Measurements from ENCODE around the gene ABCA2. TPM values are rescaled to one million over a fixed set of nuclear protein-coding genes. Genes with fewer than 3 reads are reported as not detected.

ABCA2 gene
- polyA plus RNA-seq, 3 donors from 2014 or later, result 2.2 to 34.5 (median 6.3) TPM

DNA sequence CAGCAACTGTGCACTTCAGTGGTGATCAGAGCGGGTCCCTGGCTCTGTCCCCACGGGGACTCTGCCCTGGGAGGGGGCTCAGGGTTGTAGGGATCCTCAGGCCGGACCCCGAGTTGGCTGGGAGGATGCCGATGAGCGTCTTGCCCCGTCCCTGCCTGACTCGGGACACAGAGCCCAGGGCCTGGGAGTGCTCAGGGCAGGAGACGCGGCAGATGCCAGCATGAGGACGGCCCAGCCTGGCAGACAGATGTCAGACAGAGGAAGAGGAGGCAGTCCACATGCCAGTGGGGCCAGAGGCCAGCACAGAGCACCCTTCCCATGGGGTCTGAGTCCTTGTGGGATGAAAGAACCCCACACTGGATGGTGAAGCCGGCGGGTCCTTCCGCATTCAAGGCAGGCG lies 64.7 kb downstream of the ABCA2 start:
- Mint-ChIP-seq H3K36me3 (no peaks in the 10 kb centered on the region), H3K4me3 (peak overlapping the region in 3 of 5 donors; percentile 70 to 77 (median 72)), H3K27ac (peak overlapping the region in 5 of 6 donors; percentile 79 to 90 (median 86)), H3K9me3 (no peaks in the 10 kb centered on the region), H3K27me3 (ENCODE audit: low read depth in 3 of 3) (peaks cover 5 to 16% (median 9%) of the 10 kb centered on the region in 3 donors), H3K4me1 (peaks cover 62 to 75% of the 10 kb centered on the region in 2 donors)
- no peak for DNase-seq

DNA sequence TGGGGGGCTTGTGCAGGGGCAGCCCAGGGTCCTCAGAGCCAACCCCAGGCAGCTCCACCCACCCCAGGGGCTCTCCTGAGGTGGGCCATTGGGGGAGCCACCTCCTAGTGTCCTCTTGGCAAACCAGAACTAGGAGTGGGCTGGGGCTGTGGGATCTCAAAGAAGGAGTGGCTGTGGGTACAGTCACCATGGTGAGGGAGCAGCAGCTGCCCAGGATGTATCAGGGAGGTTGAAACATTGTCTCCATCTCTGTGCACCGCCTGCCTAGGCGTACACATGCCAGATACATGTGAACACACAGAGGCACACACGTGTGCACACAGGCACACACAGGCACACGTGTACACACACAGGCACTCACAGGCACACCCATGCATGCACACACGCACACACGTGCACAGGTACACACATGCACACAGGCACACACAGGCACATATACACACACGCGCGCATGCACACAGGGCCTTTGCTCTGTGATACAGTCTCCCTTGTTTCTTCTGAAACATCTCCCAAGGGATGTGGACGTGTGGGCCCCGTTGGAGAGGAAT lies 65.3 kb downstream of the ABCA2 start:
- Mint-ChIP-seq H3K27ac (peak overlapping the region; percentile 79 to 90 (median 86)), H3K27me3 (ENCODE audit: low read depth in 3 of 3) (peaks cover 5 to 16% (median 9%) of the 10 kb centered on the region in 3 donors)
- DNase-seq, result no peak

DNA sequence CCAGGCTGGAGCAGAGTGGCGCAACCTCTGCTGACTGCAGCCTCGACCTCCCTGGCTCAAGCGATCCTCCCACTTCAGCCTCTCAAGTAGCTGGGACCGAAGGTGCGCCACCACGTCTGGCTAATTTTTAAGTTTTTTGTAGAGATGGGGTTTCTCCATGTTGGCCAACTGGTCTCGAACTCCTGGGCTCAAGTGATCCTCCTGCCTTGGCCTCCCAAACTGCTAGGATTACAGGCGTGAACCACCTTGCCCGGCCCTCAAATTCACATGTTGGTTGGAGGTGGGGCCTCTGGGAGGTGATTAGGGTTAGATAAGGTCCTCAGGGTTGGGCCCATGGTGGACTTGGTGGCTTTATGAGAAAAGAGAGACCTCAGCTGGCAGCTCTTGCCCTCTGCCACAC lies 65.9 kb downstream of the ABCA2 start:
- peaks cover 72 to 83% of the 10 kb centered on the region in 2 donors for H3K4me1 Mint-ChIP-seq
- peak overlapping the region; percentile 5 to 77 (median 70) for H3K4me3 Mint-ChIP-seq
- H3K36me3 Mint-ChIP-seq, result no peaks in the 10 kb centered on the region
- peaks cover 5 to 16% (median 9%) of the 10 kb centered on the region in 3 donors for H3K27me3 Mint-ChIP-seq (ENCODE audit: low read depth in 3 of 3)
- peak overlapping the region; percentile 61 to 90 (median 82) for H3K27ac Mint-ChIP-seq
- no peaks in the 10 kb centered on the region for H3K9me3 Mint-ChIP-seq
- DNase-seq, result no peak

More for the DNA sequence above, 65.3 kb downstream of the ABCA2 start:
- H3K36me3 Mint-ChIP-seq, result no peaks in the 10 kb centered on the region
- no peaks in the 10 kb centered on the region for H3K9me3 Mint-ChIP-seq
- peaks cover 68 to 81% of the 10 kb centered on the region in 2 donors for H3K4me1 Mint-ChIP-seq
- H3K4me3 Mint-ChIP-seq, result peak overlapping the region; percentile 56 to 77 (median 70)

DNA sequence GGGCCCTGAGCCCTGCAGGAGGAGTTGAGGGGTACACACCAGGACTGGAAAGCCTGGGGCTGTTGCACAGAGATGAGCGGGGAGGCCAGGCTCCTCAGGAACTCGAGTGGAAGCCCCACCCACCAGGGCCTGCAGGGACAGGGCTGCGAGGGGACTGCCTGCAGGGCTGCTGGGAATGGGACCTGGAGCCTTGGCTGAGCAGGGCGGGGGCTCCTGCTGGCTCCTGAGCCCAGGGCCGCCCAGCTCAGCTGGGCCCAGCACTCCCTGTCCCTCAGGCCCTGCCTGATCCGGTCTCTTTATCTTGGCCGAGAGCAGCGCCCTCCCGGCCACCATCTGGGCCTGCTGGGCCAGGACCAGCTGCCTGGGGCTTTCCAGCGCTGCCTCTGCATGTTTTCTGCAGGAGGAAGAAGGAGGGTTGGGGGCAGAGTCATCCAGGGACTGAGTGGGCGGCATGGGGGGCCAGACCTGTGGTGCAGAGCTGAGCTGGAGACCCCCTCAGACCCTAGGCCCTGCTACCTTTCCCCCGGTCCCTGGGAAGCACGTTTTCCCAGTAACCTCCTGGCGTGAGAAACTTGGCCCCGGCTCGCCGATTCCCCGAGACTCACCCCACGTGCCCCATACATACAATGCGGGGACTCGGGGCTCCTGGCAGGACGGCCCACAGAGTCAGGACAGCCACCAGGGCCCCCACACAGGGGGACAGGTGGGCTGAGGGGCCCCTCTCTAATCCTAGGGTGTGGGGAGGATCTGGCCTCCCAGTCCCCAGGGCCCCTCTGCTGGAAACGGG lies 66.6 kb downstream of the ABCA2 start:
- H3K27me3 Mint-ChIP-seq (ENCODE audit: low read depth in 3 of 3), result peaks cover 8 to 16% (median 9%) of the 10 kb centered on the region in 3 donors
- no peak for DNase-seq
- peaks cover 3 to 4% (median 3%) of the 10 kb centered on the region in 3 donors for H3K36me3 Mint-ChIP-seq
- H3K27ac Mint-ChIP-seq, result peak overlapping the region; percentile 61 to 100 (median 94)
- H3K9me3 Mint-ChIP-seq, result peaks cover 0 to 3% (median 0%) of the 10 kb centered on the region in 6 donors
- peak overlapping the region in 3 of 5 donors; percentile 66 to 93 (median 87) for H3K4me3 Mint-ChIP-seq
- H3K4me1 Mint-ChIP-seq, result peaks cover 75 to 83% of the 10 kb centered on the region in 2 donors

DNA sequence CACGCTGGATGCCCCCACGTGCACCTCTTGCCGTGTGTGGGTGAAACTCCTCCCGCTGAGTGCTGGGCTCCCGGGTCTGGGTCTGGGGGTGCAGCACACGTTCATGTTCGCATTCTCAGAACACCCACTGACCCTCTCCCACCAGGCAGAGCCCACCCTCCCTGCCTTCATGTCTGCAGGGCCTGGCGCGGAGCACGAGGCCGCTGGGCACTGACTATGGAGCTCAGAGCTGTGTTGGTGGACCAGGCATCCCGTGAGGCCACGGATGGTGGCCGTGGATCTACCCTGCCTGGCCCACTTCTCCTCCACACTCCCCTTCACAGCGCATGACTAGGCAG lies 67.1 kb downstream of the ABCA2 start:
- Mint-ChIP-seq H3K36me3 (peaks cover 6 to 7% (median 7%) of the 10 kb centered on the region in 3 donors), H3K27me3 (ENCODE audit: low read depth in 3 of 3) (peaks cover 7 to 11% (median 8%) of the 10 kb centered on the region in 3 donors), H3K4me3 (peak overlapping the region in 4 of 5 donors; percentile 86 to 93 (median 86)), H3K27ac (peak overlapping the region; percentile 88 to 100 (median 98)), H3K9me3 (peaks cover 0 to 5% (median 0%) of the 10 kb centered on the region in 6 donors), H3K4me1 (peaks cover 75 to 83% of the 10 kb centered on the region in 2 donors)
- peak in 1 of 3 donors; percentile 36 for DNase-seq

DNA sequence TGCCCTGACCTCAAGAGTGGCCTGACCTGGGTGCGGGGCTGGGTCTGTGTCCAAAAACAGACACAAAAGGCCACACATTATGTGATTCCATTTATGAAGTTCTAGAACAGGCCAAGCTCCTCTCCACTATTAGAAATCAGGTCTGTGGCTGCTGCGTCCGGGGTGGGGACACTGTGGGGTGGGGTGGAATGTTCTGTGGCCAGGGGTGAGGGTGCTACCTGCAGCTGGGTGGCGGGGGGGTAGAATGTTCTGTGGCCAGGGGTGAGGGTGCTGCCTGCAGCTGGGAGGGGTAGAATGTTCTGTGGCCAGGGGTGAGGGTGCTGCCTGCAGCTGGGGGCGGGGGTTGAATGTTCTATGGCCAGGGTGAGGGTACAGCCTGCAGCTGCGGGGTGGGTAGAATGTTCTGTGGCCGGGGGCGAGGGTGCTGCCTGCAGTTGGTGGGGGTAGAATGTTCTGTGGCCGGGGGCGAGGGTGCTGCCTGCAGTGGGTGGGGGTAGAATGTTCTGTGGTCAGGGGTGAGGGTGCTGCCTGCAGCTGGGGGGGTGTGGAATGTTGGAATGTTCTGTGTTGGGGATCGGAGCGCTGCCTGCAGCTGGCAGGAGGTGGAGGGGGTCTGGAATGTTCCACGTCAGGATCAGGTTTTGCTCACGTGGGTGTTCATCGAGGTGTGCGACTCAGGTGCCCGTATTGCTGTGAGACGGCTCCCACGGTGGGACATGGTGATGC lies 67.7 kb downstream of the ABCA2 start:
- H3K4me3 Mint-ChIP-seq, result peak overlapping the region; percentile 81 to 93 (median 86)
- peaks cover 70 to 78% of the 10 kb centered on the region in 2 donors for H3K4me1 Mint-ChIP-seq

DNA sequence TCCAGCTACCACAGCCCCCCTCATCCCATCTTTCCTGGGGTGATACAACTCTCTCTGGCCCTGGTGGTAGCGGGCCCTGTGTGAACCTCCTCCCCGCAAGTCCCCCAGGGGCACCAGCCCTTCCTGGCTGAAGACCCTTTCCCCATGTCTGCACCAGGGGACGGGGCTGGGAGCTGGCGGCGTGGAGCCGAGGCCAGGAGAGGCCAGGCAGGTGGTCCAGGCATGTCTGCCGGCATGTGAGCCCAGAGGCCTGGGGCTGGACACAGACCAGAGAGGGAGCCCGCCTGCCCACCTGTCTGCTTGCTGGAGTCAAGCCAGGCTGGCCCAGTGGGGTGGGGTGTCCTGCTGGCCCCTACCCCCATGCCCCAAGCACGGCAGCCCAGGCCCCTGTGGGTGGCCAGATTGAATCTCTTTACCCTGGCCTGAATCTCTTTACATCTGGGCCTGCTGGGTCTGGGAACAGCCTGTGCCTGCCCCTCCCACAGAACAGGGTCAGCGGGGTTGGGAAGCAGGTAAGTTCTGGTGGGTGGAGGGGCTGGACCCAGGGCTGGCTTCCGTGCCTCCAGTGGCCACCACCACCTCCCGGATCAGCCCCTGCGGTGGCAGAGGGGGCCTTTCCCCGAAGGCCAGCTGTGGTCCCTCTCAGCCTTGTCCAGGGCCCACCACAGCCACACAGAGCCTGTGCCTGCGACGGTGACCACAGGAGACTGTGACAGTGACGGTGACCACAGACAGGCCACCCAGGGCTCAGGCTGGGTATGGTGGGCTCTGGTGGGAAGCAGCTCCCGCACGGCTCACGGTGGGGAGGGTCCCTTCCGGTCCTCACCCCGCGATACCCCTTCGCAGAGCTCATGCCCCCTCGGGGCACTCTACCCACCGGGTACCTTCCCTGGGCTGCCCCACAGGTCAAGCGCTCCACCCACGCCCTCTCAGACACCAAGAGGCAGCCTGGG lies 68.9 kb downstream of the ABCA2 start:
- peak in 2 of 3 donors; percentile 38 to 52 for DNase-seq
- Mint-ChIP-seq H3K4me3 (peak overlapping the region in 4 of 5 donors; percentile 18 to 87 (median 66)), H3K4me1 (peaks cover 59 to 73% of the 10 kb centered on the region in 2 donors), H3K27ac (peak overlapping the region; percentile 88 to 100 (median 98)), H3K9me3 (peaks cover 0 to 5% (median 0%) of the 10 kb centered on the region in 6 donors), H3K27me3 (ENCODE audit: low read depth in 3 of 3) (peaks cover 4 to 8% (median 5%) of the 10 kb centered on the region in 3 donors), H3K36me3 (peaks cover 6 to 7% (median 7%) of the 10 kb centered on the region in 3 donors)

More for the DNA sequence above, 67.7 kb downstream of the ABCA2 start:
- Mint-ChIP-seq H3K27ac (peak overlapping the region; percentile 88 to 100 (median 98)), H3K9me3 (peaks cover 0 to 5% (median 0%) of the 10 kb centered on the region in 6 donors), H3K27me3 (ENCODE audit: low read depth in 3 of 3) (peaks cover 4 to 8% (median 8%) of the 10 kb centered on the region in 3 donors), H3K36me3 (peaks cover 6 to 7% (median 7%) of the 10 kb centered on the region in 3 donors)
- DNase-seq, result peak; percentile 80 to 88 (median 84)

DNA sequence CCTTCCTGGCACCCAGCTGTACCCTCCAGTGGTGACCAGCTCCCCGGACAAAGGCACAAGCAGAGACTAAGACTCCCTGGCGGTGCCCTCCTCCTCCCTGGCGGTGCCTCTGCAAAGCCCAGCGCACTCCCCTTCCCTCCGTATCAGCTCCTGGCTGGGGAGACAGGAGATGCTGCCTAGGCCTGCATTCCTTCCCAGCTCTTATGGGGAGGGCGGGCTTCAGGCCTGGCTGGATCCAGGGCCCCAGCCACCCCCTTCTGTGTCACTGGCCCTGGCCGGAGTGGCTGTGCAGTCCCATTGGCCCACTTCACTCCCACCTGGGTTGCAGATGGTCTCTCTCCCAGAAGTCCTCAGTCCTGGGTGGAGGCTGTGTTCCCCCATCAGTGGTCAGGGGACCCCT lies 69.6 kb downstream of the ABCA2 start:
- Mint-ChIP-seq H3K9me3 (peaks cover 0 to 5% (median 0%) of the 10 kb centered on the region in 6 donors), H3K36me3 (peaks cover 6 to 7% (median 7%) of the 10 kb centered on the region in 3 donors), H3K4me3 (peak overlapping the region; percentile 44 to 65 (median 49)), H3K4me1 (peaks cover 59 to 72% of the 10 kb centered on the region in 2 donors), H3K27ac (peak overlapping the region; percentile 37 to 98 (median 81)), H3K27me3 (ENCODE audit: low read depth in 3 of 3) (peaks cover 4 to 8% (median 5%) of the 10 kb centered on the region in 3 donors)
- no peak for DNase-seq

DNA sequence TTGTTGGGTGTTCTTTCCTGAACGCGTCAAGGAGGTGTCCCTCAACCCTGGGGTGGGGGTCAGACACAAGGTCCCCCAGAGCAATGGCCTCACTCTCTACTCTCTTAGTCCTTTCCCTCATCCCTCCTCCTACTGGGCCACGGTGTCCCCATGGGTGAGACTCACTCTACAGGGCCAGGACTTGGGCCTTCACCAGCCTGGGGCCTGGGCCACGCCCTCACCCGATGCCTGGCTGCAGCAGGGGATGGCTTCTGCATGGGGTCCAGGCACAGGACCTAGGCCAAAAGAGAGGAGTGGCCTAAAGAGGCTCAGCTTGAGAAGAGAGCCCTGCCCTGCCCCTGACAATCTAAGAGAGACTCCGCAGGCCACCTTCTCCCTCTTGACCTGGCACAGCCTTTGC lies 70.1 kb downstream of the ABCA2 start:
- peaks cover 6 to 7% (median 7%) of the 10 kb centered on the region in 3 donors for H3K36me3 Mint-ChIP-seq
- H3K4me1 Mint-ChIP-seq, result peaks cover 55 to 66% of the 10 kb centered on the region in 2 donors

DNA sequence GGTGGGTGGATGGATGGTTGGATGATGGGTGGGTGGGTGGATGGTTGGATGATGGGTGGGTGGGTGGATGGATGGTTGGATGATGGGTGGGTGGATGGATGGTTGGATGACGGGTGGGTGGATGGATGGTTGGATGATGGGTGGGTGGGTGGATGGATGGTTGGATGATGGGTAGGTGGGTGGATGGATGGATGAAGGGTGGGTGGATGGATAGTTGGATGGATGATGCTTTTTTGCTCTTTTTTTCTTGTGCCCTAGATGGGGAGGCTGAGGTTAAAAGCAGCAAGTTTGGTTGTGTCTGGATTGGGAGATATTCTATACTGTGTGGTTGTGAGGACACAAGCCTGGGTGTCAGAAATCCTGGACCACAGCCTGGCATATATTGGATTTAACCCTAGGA lies 70.6 kb downstream of the ABCA2 start:
- peaks cover 6 to 7% (median 7%) of the 10 kb centered on the region in 3 donors for H3K36me3 Mint-ChIP-seq
- no peak for DNase-seq
- H3K27ac Mint-ChIP-seq, result peak overlapping the region in 4 of 6 donors; percentile 26 to 98 (median 86)
- H3K9me3 Mint-ChIP-seq, result peaks cover 0 to 5% (median 0%) of the 10 kb centered on the region in 6 donors
- peak overlapping the region in 2 of 5 donors; percentile 18 to 30 for H3K4me3 Mint-ChIP-seq
- peaks cover 50 to 62% of the 10 kb centered on the region in 2 donors for H3K4me1 Mint-ChIP-seq
- H3K27me3 Mint-ChIP-seq (ENCODE audit: low read depth in 3 of 3), result peaks cover 4 to 8% (median 5%) of the 10 kb centered on the region in 3 donors

More for the DNA sequence above, 70.1 kb downstream of the ABCA2 start:
- Mint-ChIP-seq H3K27me3 (ENCODE audit: low read depth in 3 of 3) (peaks cover 4 to 8% (median 5%) of the 10 kb centered on the region in 3 donors), H3K27ac (peak overlapping the region; percentile 37 to 98 (median 81)), H3K4me3 (peak overlapping the region; percentile 44 to 65 (median 49)), H3K9me3 (peaks cover 0 to 5% (median 0%) of the 10 kb centered on the region in 6 donors)
- no peak for DNase-seq
